Activated B cell treated with CpG ODN at 0.5 μM for 24 hours (primary cell): Measurements from ENCODE around the gene ABI3. TPM values are rescaled to one million over a fixed set of nuclear protein-coding genes. Genes with fewer than 3 reads are reported as not detected.

ENCODE experiments used
- ATAC-seq: fragments of 200-7000 bp; cut with Tn5 transposase; one replicate; pipeline ENCODE4 v1.10.0; 2021; ENCODE audit warnings: low read depth, mild to moderate bottlenecking, moderate library complexity
- CTCF ChIA-PET: fragments of 350-600 bp; sonication (Branson Sonifier 250); formaldehyde crosslinking; loops from one replicate; lab custom pipeline; 2021; ENCODE audit warnings: antibody characterized with exemption; lab: Charles Lee
- POLR2A ChIA-PET: fragments of 350-600 bp; sonication (Branson Sonifier 250); formaldehyde crosslinking; loops from one replicate; lab custom pipeline; 2021; ENCODE audit warnings: antibody characterized with exemption; lab: Charles Lee
- DNase-seq: peaks from one replicate; pipeline ENCODE4 v3.0.0; 2022
- H3K27ac Mint-ChIP-seq: one replicate; pipeline ENCODE4 v1.8.0; 2020; ENCODE audit warnings: mixed read lengths
- H3K27me3 Mint-ChIP-seq: one replicate; pipeline ENCODE4 v1.8.0; 2021; ENCODE audit warnings: mixed read lengths
- H3K36me3 Mint-ChIP-seq: one replicate; pipeline ENCODE4 v1.8.0; 2021; ENCODE audit warnings: low read depth, mixed read lengths
- H3K4me1 Mint-ChIP-seq: one replicate; pipeline ENCODE4 v1.8.0; 2021; ENCODE audit warnings: mixed read lengths
- H3K4me3 Mint-ChIP-seq: one replicate; pipeline ENCODE4 v1.8.0; 2020; ENCODE audit warnings: mild to moderate bottlenecking, mixed read lengths
- H3K9me3 Mint-ChIP-seq: one replicate; pipeline ENCODE4 v1.8.0; 2020; ENCODE audit warnings: mixed read lengths
- CTCF ChIP-seq: fragments of 200-600 bp; IDR thresholded peaks from one replicate; pipeline ENCODE4 v1.8.0; 2022; ENCODE audit warnings: antibody characterized with exemption, mild to moderate bottlenecking
- intact Hi-C: fragments of 100-400 bp; cut with micrococcal nuclease; formaldehyde crosslinking; loops from one replicate; pipeline ENCODE4 v1.15.1; 2024
- total RNA-seq: library from RNA; stranded (reverse); gene quantifications from 2 replicates; pipeline ENCODE4 v1.2.3, GENCODE V29; 2022

Gene ABI3
- total RNA-seq, 1 donor from 2014 or later: 9.7 TPM

GRCh38 chr17:49223168-49223516 is 12.6 kb downstream of the ABI3 start:
- CTCF ChIA-PET: interaction anchor here (1.2 to 7.0 kb wide), 3 partner anchors 19 to 42 kb away, joined by 3 to 91 read pairs (median 22); no protein-coding TSS in a partner anchor
- no peak for TF ChIP-seq CTCF
- POLR2A ChIA-PET: interaction anchor here (2.1 to 2.8 kb wide), 2 partner anchors 11 to 30 kb away, joined by 6 to 29 read pairs; no protein-coding TSS in a partner anchor
- H3K27ac Mint-ChIP-seq: peak overlapping the region; percentile 41
- ATAC-seq (no peak), DNase-seq (no peak)
- no peaks in the 10 kb centered on the region for H3K9me3 Mint-ChIP-seq
- intact Hi-C loops: loop anchor here (1.0 to 10.0 kb wide), 2 partner anchors 43 to 548 kb away; no protein-coding TSS in a partner anchor
- peaks cover 9% of the 10 kb centered on the region for H3K36me3 Mint-ChIP-seq
- H3K4me3 Mint-ChIP-seq: peak overlapping the region; percentile 79
- peaks cover 6% of the 10 kb centered on the region for H3K27me3 Mint-ChIP-seq
- H3K4me1 Mint-ChIP-seq: peaks cover 47% of the 10 kb centered on the region

- Mint-ChIP-seq H3K36me3 (peaks cover 9% of the 10 kb centered on the region), H3K27ac (peak overlapping the region; percentile 41), H3K27me3 (peaks cover 6% of the 10 kb centered on the region), H3K9me3 (no peaks in the 10 kb centered on the region), H3K4me3 (peak overlapping the region; percentile 79), H3K4me1 (peaks cover 42% of the 10 kb centered on the region)
- peak; percentile 23 for ATAC-seq
- intact Hi-C loops: loop anchor here (1.0 to 10.0 kb wide), 2 partner anchors 43 to 549 kb away; no protein-coding TSS in a partner anchor
- POLR2A ChIA-PET: interaction anchor here (0.6 to 8.7 kb wide), 4 partner anchors 14 to 47 kb away, joined by 3 to 91 read pairs (median 20); partner anchors contain the start of genes ABI3 and GNGT2
- CTCF ChIA-PET: interaction anchor here (0.6 to 7.2 kb wide), 6 partner anchors 8 to 549 kb away, joined by 3 to 197 read pairs (median 4); partner anchors contain the start of genes ABI3 and GNGT2
- DNase-seq: peak; percentile 67
- no peak for TF ChIP-seq CTCF
Observed at GRCh38 chr17:49223517-49224197, 13.2 kb downstream of the ABI3 start.

GRCh38 chr17:49224198-49224996 is 13.9 kb downstream of the ABI3 start:
- Mint-ChIP-seq H3K27ac (no peak overlapping the region), H3K4me3 (peak overlapping the region; percentile 75), H3K27me3 (peaks cover 7% of the 10 kb centered on the region), H3K9me3 (no peaks in the 10 kb centered on the region), H3K4me1 (peaks cover 34% of the 10 kb centered on the region), H3K36me3 (peaks cover 7% of the 10 kb centered on the region)
- intact Hi-C loops: loop anchor here (10.0 kb wide), 1 partner anchor 550 kb away; no protein-coding TSS in a partner anchor
- TF ChIP-seq CTCF: no peak
- DNase-seq: peak; percentile 49
- ATAC-seq: peak; percentile 23
- POLR2A ChIA-PET: interaction anchor here (0.6 to 8.7 kb wide), 3 partner anchors 15 to 48 kb away, joined by 3 to 91 read pairs (median 10); partner anchors contain the start of genes ABI3 and GNGT2
- CTCF ChIA-PET: interaction anchor here (0.6 to 7.2 kb wide), 7 partner anchors 9 to 550 kb away, joined by 3 to 197 read pairs (median 4); partner anchors contain the start of genes ABI3 and GNGT2

- Mint-ChIP-seq H3K4me1 (peaks cover 33% of the 10 kb centered on the region), H3K27ac (no peak overlapping the region), H3K4me3 (peak overlapping the region; percentile 75), H3K27me3 (peaks cover 10% of the 10 kb centered on the region), H3K36me3 (peaks cover 7% of the 10 kb centered on the region), H3K9me3 (no peaks in the 10 kb centered on the region)
- CTCF ChIA-PET: interaction anchor here (0.6 to 7.2 kb wide), 5 partner anchors 14 to 192 kb away, joined by 3 to 197 read pairs (median 4); partner anchors contain the start of genes ABI3 and GNGT2
- POLR2A ChIA-PET: interaction anchor here (1.5 to 8.7 kb wide), 2 partner anchors 15 to 33 kb away, joined by 10 to 91 read pairs; partner anchors contain the start of genes ABI3 and GNGT2
- no peak for ATAC-seq
- TF ChIP-seq CTCF: no peak
- intact Hi-C loops: loop anchor here (5.0 to 10.0 kb wide), 2 partner anchors 93 to 550 kb away; partner anchors contain the start of gene B4GALNT2
- DNase-seq: no peak
Observed at GRCh38 chr17:49224997-49225337, 14.5 kb downstream of the ABI3 start.
